H9 (cell line): ENCODE results near the gene VWA3A. TPM values are rescaled to one million over a fixed set of nuclear protein-coding genes. Genes with fewer than 3 reads are reported as not detected.

Experiments
- DNase-seq: peaks from one replicate; pipeline ENCODE4 v3.0.0-alpha.2; 2017
- H2AFZ ChIP-seq: one replicate; pipeline ENCODE4 v1.6.1; 2013; ENCODE audit warnings: mild to moderate bottlenecking, low read length, control low read depth, moderate library complexity
- H2AK5ac ChIP-seq: 2 replicates; pipeline ENCODE4 v1.6.1; 2013; ENCODE audit warnings: low read length, control low read depth, mixed read lengths; ENCODE audit not compliant: insufficient read length
- H2BK120ac ChIP-seq: one replicate; pipeline ENCODE4 v1.6.1; 2013; ENCODE audit warnings: low read depth, mild to moderate bottlenecking, low read length, control low read depth, inconsistent platforms; ENCODE audit not compliant: poor library complexity, severe bottlenecking
- H2BK12ac ChIP-seq: 2 replicates; pipeline ENCODE4 v1.6.1; 2013; ENCODE audit warnings: low read length, control low read depth, mixed read lengths, low read depth; ENCODE audit not compliant: insufficient read length
- H2BK15ac ChIP-seq: 2 replicates; pipeline ENCODE4 v1.6.1; 2013; ENCODE audit warnings: low read depth, low read length, control low read depth
- H2BK20ac ChIP-seq: one replicate; pipeline ENCODE4 v1.6.1; 2013; ENCODE audit warnings: low read depth, mild to moderate bottlenecking, low read length, control low read depth, inconsistent platforms; ENCODE audit not compliant: poor library complexity, severe bottlenecking
- H2BK5ac ChIP-seq: 2 replicates; pipeline ENCODE4 v1.6.1; 2013; ENCODE audit warnings: low read length, control low read depth, mixed read lengths; ENCODE audit not compliant: insufficient read length
- H3K14ac ChIP-seq: 2 replicates; pipeline ENCODE4 v1.6.1; 2013; ENCODE audit warnings: low read length, control low read depth; ENCODE audit not compliant: insufficient read depth
- H3K18ac ChIP-seq: 2 replicates; pipeline ENCODE4 v1.6.1; 2013; ENCODE audit warnings: low read depth, mild to moderate bottlenecking, mixed read lengths, low read length, control low read depth; ENCODE audit not compliant: insufficient read length
- H3K23ac ChIP-seq: 2 replicates; pipeline ENCODE4 v1.6.1; 2013; ENCODE audit warnings: low read length, control low read depth, mixed read lengths, low read depth; ENCODE audit not compliant: insufficient read length
- H3K23me2 ChIP-seq: 2 replicates; pipeline ENCODE4 v1.6.1; 2013; ENCODE audit warnings: low read depth, mild to moderate bottlenecking, mixed read lengths, low read length, control low read depth; ENCODE audit not compliant: insufficient read length, poor library complexity, severe bottlenecking
- H3K27ac ChIP-seq: 2 replicates; pipeline ENCODE4 v1.5.1; 2013; ENCODE audit warnings: low read length, control low read depth, mixed read lengths, low read depth; ENCODE audit not compliant: insufficient read length
- H3K27me3 ChIP-seq: 2 replicates; pipeline ENCODE4 v1.6.1; 2013; ENCODE audit warnings: low read length, control low read depth, inconsistent platforms; ENCODE audit not compliant: insufficient read depth
- H3K4ac ChIP-seq: 2 replicates; pipeline ENCODE4 v1.6.1; 2013; ENCODE audit warnings: low read depth, mild to moderate bottlenecking, control low read depth, inconsistent platforms, low read length, moderate library complexity
- H3K4me1 ChIP-seq: 2 replicates; pipeline ENCODE4 v1.6.1; 2013; ENCODE audit warnings: low read length, control low read depth, inconsistent platforms; ENCODE audit not compliant: insufficient read depth
- H3K4me2 ChIP-seq: 2 replicates; pipeline ENCODE4 v1.6.1; 2013; ENCODE audit warnings: low read length, control low read depth, mixed read lengths; ENCODE audit not compliant: insufficient read length, insufficient read depth
- H3K56ac ChIP-seq: 2 replicates; pipeline ENCODE4 v1.6.1; 2013; ENCODE audit warnings: low read depth, mild to moderate bottlenecking, mixed read lengths, low read length, control low read depth; ENCODE audit not compliant: insufficient read length
- H3K79me1 ChIP-seq: 2 replicates; pipeline ENCODE4 v1.6.1; 2013; ENCODE audit warnings: low read depth, mild to moderate bottlenecking, moderate library complexity, low read length, control low read depth, inconsistent platforms; ENCODE audit not compliant: insufficient read depth, poor library complexity, severe bottlenecking
- H3K79me2 ChIP-seq: 2 replicates; pipeline ENCODE4 v1.6.1; 2013; ENCODE audit warnings: low read length, control low read depth, inconsistent platforms; ENCODE audit not compliant: insufficient read depth
- H3K9ac ChIP-seq: 2 replicates; pipeline ENCODE4 v1.6.1; 2013; ENCODE audit warnings: low read length, control low read depth, mixed read lengths; ENCODE audit not compliant: insufficient read length; ENCODE audit errors: extremely low read depth
- H3K9me3 ChIP-seq: one replicate; pipeline ENCODE4 v1.6.1; 2013; ENCODE audit warnings: low read depth, low read length, inconsistent platforms; ENCODE audit not compliant: control insufficient read depth
- H3T11ph ChIP-seq: one replicate; pipeline ENCODE4 v1.6.1; 2013; ENCODE audit warnings: mild to moderate bottlenecking, low read length, control low read depth, inconsistent platforms
- H4K20me1 ChIP-seq: one replicate; pipeline ENCODE4 v1.6.1; 2013; ENCODE audit not compliant: control insufficient read depth, insufficient read length, insufficient read depth
- H4K5ac ChIP-seq: 2 replicates; pipeline ENCODE4 v1.6.1; 2013; ENCODE audit warnings: low read depth, mild to moderate bottlenecking, mixed read lengths, low read length, control low read depth; ENCODE audit not compliant: insufficient read length
- H4K8ac ChIP-seq: replicated peaks from 2 replicates; pipeline ENCODE4 v1.6.1; 2013; ENCODE audit warnings: low read length, control low read depth, mixed read lengths, low read depth; ENCODE audit not compliant: insufficient read length
- H4K91ac ChIP-seq: 2 replicates; pipeline ENCODE4 v1.6.1; 2013; ENCODE audit warnings: low read depth, mild to moderate bottlenecking, moderate library complexity, mixed read lengths, low read length, control low read depth; ENCODE audit not compliant: insufficient read length
- H3K27ac Mint-ChIP-seq, 3 experiments: 2 replicates in 2 of 3; 3 replicates in 1 of 3; pipeline ENCODE4 v1.8.0; 2020 to 2021; ENCODE audit warnings: mixed read lengths in 3 of 3, mild to moderate bottlenecking in 1 of 3, moderate library complexity in 1 of 3
- H3K27me3 Mint-ChIP-seq: 2 replicates; pipeline ENCODE4 v1.8.0; 2021; ENCODE audit warnings: low read depth, mild to moderate bottlenecking, moderate library complexity, mixed read lengths
- H3K36me3 Mint-ChIP-seq, 3 experiments: 2 replicates in 2 of 3; 3 replicates in 1 of 3; pipeline ENCODE4 v1.8.0; 2020 to 2021; ENCODE audit warnings: low read depth in 3 of 3, mixed read lengths in 3 of 3; ENCODE audit not compliant: insufficient read depth in 1 of 3
- H3K4me1 Mint-ChIP-seq, 2 experiments: 2 replicates each; pipeline ENCODE4 v1.8.0; 2020; ENCODE audit warnings: mixed read lengths in 2 of 2
- H3K4me3 Mint-ChIP-seq, 2 experiments: 2 replicates in 1 of 2; 3 replicates in 1 of 2; pipeline ENCODE4 v1.8.0; 2020 to 2021; ENCODE audit warnings: mild to moderate bottlenecking in 2 of 2, mixed read lengths in 2 of 2, moderate library complexity in 1 of 2
- H3K9me3 Mint-ChIP-seq, 2 experiments: 2 replicates in 1 of 2; 3 replicates in 1 of 2; pipeline ENCODE4 v1.8.0; 2020; ENCODE audit warnings: mild to moderate bottlenecking in 2 of 2, mixed read lengths in 2 of 2, moderate library complexity in 1 of 2
- CTCF ChIP-seq: fragments of 200-600 bp; sonication (generic); conservative IDR thresholded peaks from 3 replicates; pipeline ENCODE4 v1.8.0; 2021; ENCODE audit warnings: antibody characterized with exemption, mild to moderate bottlenecking
- WGBS: extraction: QIAGEN DNeasy Blood & Tissue Kit; methylation state at CpG from one replicate; pipeline ENCODE4 v1.1.7; 2013; ENCODE audit warnings: missing lambda C conversion rate, low lambda C conversion rate, mixed read lengths; ENCODE audit not compliant: insufficient read length; ENCODE audit errors: extremely low coverage; 5-methylcytosine and 5-hydroxymethylcytosine counted together
- total RNA-seq: library from RNA; stranded (reverse); gene quantifications from 2 replicates; pipeline ENCODE4 v1.2.1, GENCODE V29; 2021

The VWA3A gene
- total RNA-seq, 1 experiment from 2014 or later: not detected

DNA sequence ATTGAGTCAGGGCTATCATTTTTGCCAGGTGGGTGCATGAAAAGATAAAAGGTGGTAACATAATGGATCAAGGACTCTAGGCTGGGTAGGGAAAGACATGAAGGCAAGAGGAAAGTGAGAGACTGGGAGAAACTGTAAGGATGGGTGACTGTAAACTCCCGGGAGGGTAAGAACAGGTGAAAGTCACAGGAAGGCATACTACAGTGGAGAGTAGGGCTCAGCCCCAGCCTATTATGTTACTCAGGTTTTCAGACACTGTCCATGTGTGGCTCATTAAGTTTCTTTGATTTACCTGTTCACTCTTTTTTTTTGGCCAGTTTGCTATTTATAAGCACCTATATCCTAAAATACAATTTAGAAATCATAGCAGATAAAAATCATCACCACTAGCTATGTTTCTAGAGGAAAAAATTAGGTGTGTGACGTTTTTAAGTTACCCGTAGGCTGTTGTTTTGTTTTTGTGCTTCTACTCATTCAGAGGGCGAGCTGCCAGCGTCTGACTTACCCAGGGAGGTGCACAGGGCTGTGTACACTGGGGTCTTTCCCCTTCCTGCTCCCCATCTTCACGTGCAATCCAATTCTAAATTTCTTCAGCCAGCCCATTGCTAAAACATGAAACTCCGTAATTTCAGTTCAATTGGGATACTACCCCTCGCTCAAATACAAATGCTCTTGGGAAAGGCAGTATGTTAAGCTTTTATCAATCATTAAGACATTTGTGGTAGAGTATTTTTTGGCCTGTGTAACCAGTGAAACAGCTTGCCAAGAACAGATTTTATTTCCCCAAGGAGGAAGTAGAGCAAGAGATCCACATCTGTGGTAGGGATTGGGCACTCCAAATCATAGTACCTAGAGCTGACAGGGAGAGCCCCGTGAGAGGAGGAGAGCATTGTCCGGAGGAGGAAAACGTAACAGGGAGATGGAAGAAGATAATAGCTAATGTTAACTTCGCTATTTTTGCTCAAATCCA lies 21.7 kb upstream of the VWA3A start:
- Mint-ChIP-seq H3K36me3 (peaks cover 5 to 13% (median 7%) of the 10 kb centered on the region in 3 experiments; a peak in 6 of 7 replicates), H3K27me3 (no peaks in the 10 kb centered on the region), H3K4me1 (peaks cover 0 to 2% of the 10 kb centered on the region in 2 experiments; a peak in 2 of 4 replicates), H3K9me3 (peaks cover 5 to 6% of the 10 kb centered on the region in 2 experiments; a peak in 4 of 5 replicates), H3K27ac (no peak overlapping the region), H3K4me3 (no peak overlapping the region)
- no peak overlapping the region; the same call in 1 of the 2 replicates for H3K4ac ChIP-seq
- no peaks in the 10 kb centered on the region for H4K20me1 ChIP-seq
- no peak overlapping the region for H2BK5ac ChIP-seq
- H2AK5ac ChIP-seq: no peak overlapping the region
- no peak overlapping the region for H3K4me2 ChIP-seq
- no peak overlapping the region for H3K14ac ChIP-seq
- H3K79me2 ChIP-seq: no peaks in the 10 kb centered on the region
- H3K27me3 ChIP-seq: no peaks in the 10 kb centered on the region
- no peak overlapping the region for H3K9ac ChIP-seq
- H2AFZ ChIP-seq: no peak overlapping the region
- DNase-seq: no peak
- no peak overlapping the region for H2BK120ac ChIP-seq
- H3K23me2 ChIP-seq: no peaks in the 10 kb centered on the region
- no peaks in the 10 kb centered on the region for H3K4me1 ChIP-seq
- H4K5ac ChIP-seq: no peak overlapping the region
- no peak overlapping the region for H4K91ac ChIP-seq
- no peak overlapping the region for H3K56ac ChIP-seq
- no peak overlapping the region for H3T11ph ChIP-seq
- no peak overlapping the region for H2BK20ac ChIP-seq
- no peak overlapping the region for H4K8ac ChIP-seq
- H3K18ac ChIP-seq: no peak overlapping the region
- H3K9me3 ChIP-seq: no peaks in the 10 kb centered on the region
- H3K27ac ChIP-seq: no peak overlapping the region
- H2BK12ac ChIP-seq: no peak overlapping the region
- peaks cover 3% of the 10 kb centered on the region for H3K79me1 ChIP-seq
- H3K23ac ChIP-seq: no peak overlapping the region
- no CpG with 5 or more reads among the region's 12 CpGs for WGBS
- no peak for TF ChIP-seq CTCF
- no peak overlapping the region for H2BK15ac ChIP-seq
